Suppressor macrophage treated with lipopolysaccharide for 4 hours (primary cell): ENCODE results near the gene CHST8.
"Not testable (repeated sequence)": the region's sequence is repeated elsewhere in the genome, so short reads cannot be mapped to it uniquely, and the experiment has no call there.

Experiments
- DNase-seq: peaks from one replicate; pipeline ENCODE4 v3.0.0-alpha.2; 2020

CHST8 gene

DNA sequence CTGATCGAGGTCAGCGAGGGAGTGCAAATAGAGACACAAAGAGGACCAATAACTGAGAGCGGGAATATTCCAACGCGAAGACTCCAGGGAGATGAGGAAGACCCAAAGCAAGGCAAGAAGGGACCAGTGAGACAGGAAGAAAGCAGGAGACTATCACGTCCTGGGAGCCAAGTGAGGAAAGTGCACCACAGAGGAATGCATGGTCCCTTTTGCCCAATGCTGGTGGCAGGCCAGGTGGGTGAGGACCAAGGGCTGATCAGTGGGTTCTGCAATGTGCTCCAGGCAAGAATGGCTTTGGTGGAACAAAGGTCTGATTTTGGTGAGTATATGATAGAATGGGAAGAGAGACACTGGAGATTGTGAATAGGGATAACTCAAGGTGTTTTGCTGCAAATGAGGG is 25.4 kb downstream of the CHST8 start:
- DNase-seq = no peak

DNA sequence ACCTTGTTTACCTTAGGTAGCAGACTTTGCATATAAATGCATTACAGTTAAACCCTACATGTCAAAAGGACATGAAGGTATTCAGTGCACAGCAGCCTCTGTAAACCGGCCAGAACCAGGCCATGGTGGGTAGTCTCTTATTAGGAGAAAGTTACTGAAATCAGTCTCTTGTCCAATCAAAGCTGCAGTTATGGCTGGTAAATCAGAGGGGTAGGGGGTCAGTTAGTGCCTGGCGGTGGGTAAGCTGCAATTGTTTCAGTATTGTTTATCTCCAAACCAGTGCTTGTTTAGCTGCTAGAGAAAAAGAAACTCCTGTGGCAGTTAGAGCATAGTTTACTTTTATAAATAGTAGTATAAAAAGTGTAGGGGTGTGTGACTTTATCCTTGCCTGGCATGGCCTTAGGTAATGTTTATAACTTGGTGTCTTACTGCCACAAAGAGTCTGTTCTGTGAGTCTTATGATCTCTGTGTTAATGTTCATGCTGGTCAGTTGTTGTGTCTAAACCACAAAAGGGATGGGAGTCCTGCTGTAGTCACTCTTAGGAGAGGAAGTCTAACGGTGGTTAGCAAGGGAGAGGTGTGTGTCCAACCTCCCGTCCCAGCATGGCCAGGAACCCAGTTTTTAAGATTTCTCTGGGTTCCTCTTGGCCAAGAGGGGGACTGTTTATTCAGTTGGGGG is 28.0 kb downstream of the CHST8 start:
- no peak for DNase-seq

DNA sequence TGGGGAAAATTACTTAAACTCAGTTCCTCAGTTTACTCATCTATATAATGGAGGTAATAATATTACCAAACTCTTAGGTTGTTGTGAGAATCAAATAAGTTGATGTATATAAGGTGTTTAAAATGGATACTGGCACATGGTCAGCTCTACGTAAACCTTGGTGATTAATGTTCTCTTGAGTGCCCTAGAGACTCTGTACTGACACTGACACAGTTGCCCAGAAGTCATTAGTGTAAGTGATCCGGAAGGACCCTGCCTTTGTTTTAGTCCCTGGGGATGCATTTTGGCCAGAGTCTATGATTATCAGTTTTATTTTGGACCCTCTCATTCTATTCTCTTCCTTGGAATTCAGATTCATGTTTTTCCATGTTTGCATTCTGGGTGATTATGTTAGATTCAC is 31.9 kb downstream of the CHST8 start:
- no peak for DNase-seq

DNA sequence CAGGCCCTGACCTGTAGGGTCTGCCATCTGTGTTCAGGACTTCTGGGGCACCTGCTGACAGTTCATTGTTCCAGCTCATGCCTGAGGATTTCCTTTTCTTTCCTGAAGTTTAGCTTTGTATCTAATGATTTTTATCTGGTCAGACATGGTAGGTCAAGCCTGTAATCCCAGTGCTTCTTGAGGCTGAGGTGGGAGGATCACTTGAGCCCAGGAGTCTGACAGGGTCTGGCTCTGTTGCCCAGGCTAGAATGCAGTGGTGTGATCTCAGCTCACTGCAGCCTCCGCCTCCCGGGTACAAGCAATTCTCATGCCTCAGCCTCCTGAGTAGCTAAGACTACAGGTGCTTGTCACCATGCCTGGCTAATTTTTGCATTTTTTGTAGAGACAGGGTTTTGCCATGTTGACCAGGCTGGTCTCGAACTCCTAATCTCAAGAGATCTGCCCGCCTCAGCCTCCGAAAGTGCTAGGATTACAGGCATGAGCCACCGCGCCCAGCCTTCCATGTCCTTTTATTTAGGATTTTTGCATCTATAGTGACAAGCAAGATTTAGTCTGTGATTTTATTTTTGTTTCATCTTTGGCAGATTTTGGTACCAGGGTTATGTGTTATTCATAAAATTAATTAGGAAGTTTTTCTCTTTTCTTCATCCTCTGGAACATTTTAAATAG is 33.2 kb downstream of the CHST8 start:
- DNase-seq = no peak

DNA sequence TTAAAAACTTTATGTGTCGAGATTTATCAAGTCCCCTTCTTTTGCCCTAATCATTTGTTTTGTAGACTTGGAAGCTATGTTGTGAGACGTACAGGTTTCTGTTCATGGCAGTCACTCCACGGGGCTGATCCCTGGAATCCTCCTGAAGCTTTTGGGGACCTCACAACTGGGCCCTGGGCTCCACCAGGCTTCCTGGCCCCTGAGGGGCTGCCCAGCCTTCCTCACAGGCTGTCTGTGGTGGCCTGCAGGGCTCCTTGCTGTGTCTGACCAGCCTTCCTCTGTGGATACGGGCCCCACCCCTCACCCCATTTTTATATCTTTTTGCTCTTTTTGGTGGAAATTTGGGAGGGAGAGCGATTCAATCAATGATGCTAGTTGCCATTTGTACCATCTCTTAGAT is 38.1 kb downstream of the CHST8 start:
- DNase-seq = no peak

DNA sequence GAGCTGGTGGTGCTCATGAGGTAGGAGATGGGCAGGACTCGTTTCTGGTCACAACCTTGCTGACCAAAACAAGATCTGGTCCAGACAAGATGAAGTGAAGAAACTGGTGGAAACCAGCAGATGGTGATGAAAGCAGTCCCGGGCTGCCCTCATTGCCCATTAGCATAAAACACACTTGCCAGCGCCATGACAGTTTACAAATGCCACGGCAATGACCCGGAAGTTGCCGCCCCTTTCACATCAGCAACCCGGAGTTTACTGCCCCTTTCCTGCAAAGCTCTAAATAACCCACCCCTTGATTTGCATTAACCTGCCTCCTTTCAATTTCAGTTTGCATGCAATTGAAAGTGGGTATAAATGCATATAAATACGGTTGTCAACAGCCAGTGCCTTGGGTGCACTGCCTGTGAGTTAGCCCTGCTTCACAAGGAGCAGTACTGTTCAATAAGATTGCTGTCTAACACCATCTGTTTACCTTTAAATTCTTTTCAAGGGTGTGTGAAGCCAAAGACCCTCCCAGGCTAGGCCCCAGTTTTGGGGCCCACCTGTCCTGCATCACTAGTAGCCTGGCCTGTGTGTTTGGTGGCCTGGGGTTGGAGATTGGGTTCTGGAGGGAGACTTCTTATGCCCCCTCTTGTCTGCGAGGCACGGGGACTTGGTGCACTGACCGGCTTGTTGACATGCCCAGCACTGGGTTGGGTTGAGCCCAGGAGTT is 38.8 kb downstream of the CHST8 start:
- no peak for DNase-seq

DNA sequence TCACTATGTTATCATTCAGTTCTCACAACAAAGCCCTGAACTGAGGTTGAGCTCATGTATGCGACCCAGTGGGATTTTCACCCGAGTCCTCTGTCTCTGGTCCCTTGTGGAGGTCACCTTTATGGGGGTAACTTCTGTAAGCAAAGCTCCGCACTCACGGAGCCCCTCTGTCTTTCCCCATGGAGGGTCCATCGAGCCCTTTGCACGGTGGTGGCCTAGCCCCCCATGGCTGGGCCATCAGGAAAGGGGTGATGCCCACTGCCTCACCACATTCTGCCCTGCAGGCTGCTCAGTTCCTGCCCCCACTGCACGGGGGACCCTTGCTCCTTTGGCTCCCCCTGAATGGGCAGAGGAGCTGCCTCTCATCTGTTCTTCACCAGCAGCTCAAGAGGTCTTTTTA is 39.6 kb downstream of the CHST8 start:
- no peak for DNase-seq

DNA sequence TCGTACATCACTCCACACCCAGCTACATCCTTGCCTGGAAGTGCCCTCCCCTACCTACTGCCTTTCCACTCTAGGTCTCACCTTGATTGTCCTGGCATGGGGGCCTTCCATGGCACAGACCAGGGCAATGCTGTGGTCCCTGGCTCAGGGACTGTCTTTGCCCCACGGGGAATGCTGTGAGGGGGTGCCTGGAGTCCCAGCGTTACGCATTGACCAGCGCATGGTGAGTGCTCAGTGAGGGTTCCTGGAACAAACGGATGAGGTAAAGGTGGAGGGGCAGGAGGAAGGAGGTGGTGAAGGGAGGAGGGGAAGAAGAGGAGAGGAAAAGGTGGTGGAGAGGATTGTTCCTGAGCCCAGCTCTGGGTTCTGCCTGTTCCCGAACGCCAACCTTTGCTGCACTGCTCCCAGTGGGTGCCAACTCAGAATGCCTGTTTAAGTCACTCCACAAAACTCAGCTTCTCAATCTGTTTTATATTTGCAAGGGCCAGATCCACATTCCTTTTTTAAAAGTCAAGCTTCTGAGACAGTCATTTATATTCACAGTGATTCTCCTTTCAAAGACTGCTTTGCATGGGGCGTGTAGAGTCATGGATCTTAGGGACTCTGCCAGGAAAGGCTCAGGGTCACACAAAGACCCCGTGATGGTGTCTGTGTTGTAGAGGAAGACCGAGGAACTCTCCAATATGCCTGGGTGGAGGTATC is 40.8 kb downstream of the CHST8 start:
- DNase-seq = no peak

DNA sequence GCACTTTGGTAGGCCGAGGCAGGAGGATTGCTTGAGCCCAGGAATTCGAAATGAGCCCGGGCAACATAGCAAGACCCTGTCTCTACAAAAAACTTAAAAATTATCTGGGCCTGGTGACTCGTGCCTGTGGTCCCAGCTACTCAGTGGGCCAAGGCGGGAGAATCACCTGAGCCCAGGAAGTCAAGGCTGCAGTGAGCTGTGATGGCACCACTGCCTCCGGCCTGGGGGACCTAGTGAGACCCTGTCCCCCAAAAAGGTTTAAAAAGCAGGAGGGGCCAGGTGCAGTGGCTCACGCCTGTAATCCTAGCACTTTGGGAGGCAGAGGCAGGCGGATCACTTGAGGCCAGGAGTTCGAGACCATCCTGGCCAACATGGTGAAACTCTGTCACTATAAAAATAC is 41.6 kb downstream of the CHST8 start:
- not testable (repeated sequence) for DNase-seq

DNA sequence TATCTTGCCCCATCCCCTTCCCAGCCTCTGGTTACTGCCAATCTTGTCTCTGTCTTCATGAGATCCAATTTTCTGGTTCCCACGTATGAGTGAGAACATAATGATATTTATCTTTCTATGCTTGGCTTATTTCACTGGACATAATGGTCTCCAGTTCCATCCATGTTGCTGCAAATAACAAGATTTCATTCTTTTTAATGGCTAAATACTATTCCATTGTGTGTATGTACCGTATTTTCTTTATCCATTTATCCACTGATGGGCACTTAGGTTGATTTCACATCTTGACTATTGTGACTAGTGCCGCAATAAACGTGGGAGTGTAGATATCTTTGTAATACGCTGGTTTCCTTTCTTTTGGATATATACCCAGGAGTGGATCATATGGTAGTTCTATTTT is 43.0 kb downstream of the CHST8 start:
- no peak for DNase-seq

DNA sequence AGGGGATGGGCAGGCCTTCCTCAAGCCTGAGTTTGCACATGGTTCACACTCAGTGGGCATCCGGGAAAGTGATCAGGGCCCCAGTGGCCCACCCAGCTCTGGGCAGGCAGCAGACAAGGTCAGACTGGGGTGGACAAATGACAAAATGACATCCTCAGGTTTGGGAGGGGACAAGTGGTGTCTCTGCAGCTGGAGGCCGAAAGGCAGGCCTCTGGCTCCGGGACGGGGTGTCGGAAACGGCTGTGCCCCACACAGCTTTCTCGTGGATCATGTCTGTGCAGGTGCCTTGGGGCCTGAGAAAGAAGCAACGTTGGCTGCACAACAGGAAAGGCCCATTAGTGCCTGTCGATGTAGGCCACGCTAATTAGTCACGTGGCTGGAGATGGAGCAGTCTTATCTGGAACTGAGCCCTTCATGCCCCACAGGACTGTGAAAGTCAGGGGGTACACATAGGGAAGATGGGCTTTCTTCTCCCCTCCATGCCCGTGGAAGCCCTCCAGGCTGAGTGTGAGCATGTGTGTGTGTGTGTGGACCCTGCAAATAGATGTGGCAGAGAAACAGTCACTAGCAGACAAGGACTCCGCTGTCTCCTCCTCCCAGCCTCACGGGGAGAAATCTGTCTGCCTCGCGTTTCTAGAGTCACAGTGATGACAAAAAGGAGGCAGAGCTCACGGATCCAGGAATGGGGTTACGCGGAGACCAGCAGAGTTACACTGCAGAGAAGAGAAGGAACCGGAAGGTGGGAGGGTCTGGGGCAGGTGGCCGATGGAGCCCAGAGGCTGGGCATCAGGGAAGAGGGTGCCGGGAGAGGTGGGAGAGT is 44.2 kb downstream of the CHST8 start:
- DNase-seq = no peak

DNA sequence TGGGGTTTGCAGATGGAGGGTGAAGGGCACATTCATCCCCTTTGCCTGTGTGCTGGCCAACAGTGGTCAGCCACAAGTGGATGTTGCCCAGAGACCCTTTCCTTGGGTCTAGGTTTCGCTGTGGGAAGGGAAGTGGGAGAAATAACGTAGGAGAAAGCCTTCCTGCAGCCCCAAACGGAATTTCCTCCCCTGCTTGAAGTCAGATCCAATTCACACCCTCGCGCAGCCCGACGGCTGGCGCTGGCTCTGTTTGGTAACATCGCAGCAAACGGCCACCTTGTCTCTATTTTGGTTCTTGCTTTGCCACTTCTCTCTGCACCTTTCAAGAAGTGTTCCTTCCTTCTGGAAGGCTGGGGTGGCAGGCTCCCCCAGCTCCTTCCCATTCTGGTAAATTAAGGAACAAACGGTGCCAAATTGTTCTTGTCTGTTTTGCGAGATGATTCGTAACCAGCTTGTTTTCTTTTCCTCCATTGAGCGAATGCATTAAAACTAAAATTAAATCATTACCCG is 45.4 kb downstream of the CHST8 start:
- DNase-seq = no peak

DNA sequence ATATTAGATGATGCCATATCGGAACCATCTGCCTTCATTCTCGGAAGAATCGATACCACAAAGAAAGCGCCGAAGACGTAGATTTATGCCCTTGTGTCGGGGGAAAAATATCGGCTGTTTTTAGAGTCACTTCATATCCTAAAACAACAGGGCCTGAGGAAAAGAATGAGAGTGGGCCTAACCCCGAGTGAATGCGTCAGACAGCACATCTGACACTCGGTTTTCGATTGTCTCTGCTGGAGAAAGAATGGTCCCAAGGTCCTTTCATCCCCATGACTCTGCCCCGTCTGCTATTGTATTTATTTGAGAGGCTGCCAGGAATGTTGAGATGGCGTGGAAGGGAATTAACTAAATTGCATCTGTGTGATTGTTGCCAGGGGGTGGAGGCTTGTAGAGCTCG is 46.1 kb downstream of the CHST8 start:
- no peak for DNase-seq

DNA sequence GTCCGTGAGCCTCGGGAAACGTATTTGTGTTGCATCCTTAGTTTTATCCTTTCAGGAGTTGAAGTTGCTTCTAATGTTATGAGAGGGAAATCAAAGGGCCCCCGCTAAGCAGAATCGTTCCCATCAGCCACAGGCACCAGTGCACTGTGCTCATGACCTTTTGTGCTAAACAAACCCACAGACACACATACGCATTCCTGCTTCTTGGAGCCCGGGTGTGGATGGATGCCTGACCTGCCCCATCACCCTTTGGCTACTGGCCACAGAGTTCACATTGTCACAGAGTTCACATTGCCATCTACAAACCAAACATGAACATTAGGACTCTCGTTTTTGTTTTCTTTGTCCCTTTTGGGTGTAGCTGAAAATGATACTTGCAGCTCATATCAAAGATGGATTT is 47.2 kb downstream of the CHST8 start:
- no peak for DNase-seq

DNA sequence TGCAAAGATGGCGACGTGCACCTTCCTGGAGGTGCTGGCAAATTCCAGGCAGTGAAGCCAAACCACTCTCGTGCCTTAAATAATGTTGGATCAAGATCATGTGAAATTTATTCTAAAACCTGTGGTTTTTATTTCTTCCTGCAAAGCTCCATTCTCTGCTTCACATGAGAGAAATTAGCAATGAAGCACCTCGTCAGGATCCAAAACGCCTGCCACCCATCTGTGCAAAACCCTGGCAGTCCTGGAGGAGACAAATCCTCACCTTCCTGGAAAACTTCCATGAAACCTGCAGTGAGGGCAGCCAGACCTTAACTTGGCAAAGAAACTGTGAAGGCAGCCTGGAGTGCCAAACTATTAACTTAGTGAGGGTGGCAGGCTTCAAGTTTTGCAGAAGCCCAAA is 47.6 kb downstream of the CHST8 start:
- no peak for DNase-seq

DNA sequence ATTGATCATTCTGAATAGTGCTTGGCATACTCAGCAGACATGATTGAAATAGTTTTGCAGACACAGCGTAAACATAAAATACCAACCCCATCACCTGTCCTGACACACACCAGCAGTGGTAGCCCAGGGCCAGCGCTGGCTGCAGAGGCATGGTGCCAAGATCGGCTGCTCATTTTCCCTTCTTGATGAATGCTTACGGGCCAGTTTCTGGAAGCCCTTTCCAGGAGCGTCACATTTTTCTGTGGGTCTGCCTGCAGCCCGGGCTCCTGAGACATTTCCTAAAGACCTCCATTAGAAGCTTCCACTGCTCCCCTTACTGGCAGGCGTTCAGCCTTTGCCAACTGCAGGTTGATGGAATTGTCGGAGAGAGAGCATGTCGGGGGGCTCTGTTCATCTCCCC is 48.6 kb downstream of the CHST8 start:
- no peak for DNase-seq

DNA sequence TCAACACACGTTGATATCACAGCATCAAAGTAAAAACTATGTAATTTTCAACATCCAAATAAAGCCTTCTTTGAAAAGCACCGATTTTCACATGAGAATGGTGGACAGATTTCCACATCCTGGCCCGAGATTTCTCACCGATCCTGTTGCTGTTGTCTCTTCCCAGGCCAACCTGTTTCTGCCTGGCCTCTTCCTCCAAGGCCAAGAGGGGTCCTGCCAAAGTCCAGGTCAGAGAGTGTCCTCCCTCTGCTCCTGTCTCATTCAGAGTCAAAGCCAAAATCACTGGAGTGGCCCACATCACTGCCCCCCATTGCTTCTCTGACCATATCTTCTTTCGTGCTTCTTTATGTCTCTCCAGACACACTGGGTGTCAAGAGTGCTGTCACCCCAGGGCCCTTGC is 49.5 kb downstream of the CHST8 start:
- DNase-seq = no peak

DNA sequence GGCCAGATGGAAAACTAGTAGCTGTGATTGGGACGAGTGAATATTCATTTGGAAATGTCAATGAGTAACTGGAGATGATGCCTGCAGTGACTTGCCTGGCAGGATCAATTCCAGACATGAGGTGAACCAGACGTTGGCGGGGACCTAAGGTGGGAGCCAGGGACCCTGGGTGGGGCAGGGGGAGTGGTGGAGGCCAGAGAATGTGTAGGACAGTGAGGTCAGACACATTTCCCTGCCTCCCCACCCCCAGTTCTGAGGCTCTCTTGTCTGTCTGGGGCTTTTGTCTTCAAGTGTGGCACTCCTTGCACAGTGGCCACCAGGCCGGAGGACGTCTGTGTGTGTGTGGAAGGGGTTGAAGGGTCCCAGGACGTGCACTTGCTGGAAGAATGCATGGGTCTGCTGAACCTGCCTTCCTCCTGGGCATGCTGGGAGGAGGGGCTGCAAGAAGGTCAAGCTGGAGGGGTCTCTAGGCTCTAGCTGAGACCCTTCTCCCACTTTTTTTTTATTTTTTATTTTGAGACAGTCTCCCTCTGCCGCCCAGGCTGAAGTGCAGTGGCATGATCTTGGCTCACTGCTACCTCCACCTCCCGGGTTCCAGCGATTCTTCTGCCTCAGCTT is 51.6 kb downstream of the CHST8 start:
- DNase-seq = no peak

DNA sequence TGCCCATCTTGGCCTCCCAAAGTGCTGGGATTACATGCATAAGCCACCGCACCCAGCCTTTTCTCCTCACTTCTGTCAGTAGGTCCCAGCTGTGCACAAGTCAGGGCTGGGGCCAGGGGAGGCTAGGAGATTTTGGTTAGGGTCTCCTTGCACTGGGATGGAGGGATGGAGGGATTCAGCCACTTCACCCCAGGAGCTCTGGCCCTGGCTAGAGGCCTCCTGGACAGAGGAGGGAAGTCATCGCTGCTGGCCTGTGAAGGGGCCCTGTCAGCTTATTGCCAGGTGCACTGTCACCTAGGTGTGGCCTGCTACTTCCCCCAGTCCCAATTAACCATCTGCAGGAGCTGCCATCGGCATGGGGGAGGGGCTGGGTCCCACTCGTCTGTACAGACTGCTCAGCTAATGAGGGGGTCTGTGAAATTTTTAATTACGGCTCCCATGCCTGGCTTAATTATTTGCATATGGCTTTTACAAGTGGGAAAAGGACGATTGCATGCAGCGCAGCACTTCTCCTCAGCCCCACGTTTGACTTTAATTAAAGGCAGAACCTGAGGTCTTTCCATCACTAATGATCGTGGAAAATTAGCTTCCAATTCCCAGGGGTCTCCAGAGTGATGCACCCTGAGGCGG is 52.4 kb downstream of the CHST8 start:
- DNase-seq = no peak

DNA sequence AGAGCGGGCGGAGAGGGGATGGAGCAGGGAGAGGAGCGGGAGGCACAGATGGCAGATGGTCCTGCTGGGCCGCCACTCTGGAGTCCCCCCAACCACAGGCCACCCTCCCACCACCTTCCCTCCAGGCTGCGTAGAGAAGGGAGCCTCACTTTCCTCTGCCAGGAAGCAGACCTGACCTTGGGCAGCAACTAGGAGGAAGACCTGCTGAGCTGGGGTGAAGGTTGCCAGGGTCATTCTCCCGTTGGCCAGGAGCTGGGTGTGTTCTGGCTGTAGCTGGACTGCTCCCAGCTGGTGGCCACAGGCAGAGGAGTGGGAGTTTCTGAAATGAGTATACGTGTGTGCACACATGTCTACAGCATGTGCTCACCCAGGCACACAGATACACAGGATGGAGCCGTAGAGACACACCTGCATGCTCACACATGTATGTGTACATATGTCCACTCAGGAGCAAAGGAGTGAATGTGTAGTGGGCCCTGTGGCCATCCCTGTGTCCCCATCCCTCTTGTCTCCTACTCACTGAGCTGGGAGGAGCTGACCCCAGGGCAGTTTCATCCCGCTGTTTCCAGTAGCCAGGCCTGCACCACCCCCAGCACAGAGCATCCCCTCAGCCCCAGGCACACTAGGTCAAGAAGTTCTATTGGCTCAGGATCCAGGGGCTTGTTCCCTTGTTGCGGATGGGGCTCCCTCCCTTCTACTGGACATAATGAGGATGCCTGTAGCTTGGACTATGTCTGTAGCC is 53.0 kb downstream of the CHST8 start:
- no peak for DNase-seq
